Gastroesophageal sphincter (tissue), 4 donors: Measurements from ENCODE around the gene TPX2. TPM values are rescaled to one million over a fixed set of nuclear protein-coding genes. Genes with fewer than 3 reads are reported as not detected.

ENCODE experiments used
- ATAC-seq: fragments of 150-250 bp; one replicate; pipeline ENCODE4 v1.9.1; 2016; ENCODE audit warnings: mild to moderate bottlenecking, moderate library complexity
- H3K27ac ChIP-seq, 4 donors: fragments of 200-600 bp; sonication (generic) in 3 of 4; 1 replicate in 3 of 4; 2 replicates in 1 of 4; pipeline ENCODE4 v1.5.1; 2016 to 2019
- H3K27me3 ChIP-seq: fragments of 200-600 bp; sonication (generic); one replicate; pipeline ENCODE4 v1.5.1; 2019
- H3K36me3 ChIP-seq, 2 donors: fragments of 200-600 bp; sonication (generic); one replicate each; pipeline ENCODE4 v1.5.1; 2019; ENCODE audit warnings: control low read depth in 1 of 2
- H3K4me1 ChIP-seq, 3 donors: fragments of 200-600 bp; sonication (generic); 1 replicate in 2 of 3; 2 replicates in 1 of 3; pipeline ENCODE4 v1.5.1; 2016 to 2019; ENCODE audit warnings: control low read depth in 2 of 3
- H3K4me3 ChIP-seq, 2 donors: fragments of 200-600 bp; sonication (generic); one replicate each; pipeline ENCODE4 v1.5.1; 2019; ENCODE audit warnings: mild to moderate bottlenecking in 1 of 2, moderate library complexity in 1 of 2
- H3K9me3 ChIP-seq, 3 donors: fragments of 200-600 bp; sonication (generic); one replicate each; pipeline ENCODE4 v1.5.1; 2017 to 2019; ENCODE audit warnings: control low read depth in 2 of 3
- CTCF ChIP-seq, 4 experiments: fragments of 200-600 bp in 2 of 4; fragments of 450-650 bp in 2 of 4; sonication (generic) in 1 of 4; IDR thresholded peaks; one replicate each; pipeline ENCODE4 v1.5.1; 2017 to 2019; ENCODE audit warnings: antibody characterized with exemption in 4 of 4, mild to moderate bottlenecking in 2 of 4, moderate library complexity in 2 of 4
- EP300 ChIP-seq: sonication (generic); formaldehyde crosslinking; IDR thresholded peaks from one replicate; pipeline ENCODE4 v1.6.1; 2017; ENCODE audit warnings: antibody characterized with exemption, mild to moderate bottlenecking
- POLR2A ChIP-seq, 2 donors: fragments of 450-650 bp; IDR thresholded peaks; one replicate each; pipeline ENCODE4 v1.6.1; 2017; ENCODE audit warnings: antibody characterized with exemption in 2 of 2, mild to moderate bottlenecking in 2 of 2, moderate library complexity in 1 of 2
- POLR2AphosphoS5 ChIP-seq: sonication (generic); formaldehyde crosslinking; IDR thresholded peaks from one replicate; pipeline ENCODE4 v1.6.1; 2017; ENCODE audit warnings: antibody characterized with exemption
- WGBS, 2 donors: methylation state at CpG; one replicate each; pipeline ENCODE4 v1.1.5; 2018; ENCODE audit warnings: low coverage in 1 of 2; 5-methylcytosine and 5-hydroxymethylcytosine counted together
- total RNA-seq, 4 donors: library from RNA; depleted of rRNA; stranded (reverse); fragments of >200 nt; gene quantifications; one replicate each; pipeline ENCODE4 v1.1.0, GENCODE V29; 2016

TPX2 gene
- total RNA-seq, 4 donors from 2014 or later = 0.13 to 1.4 (median 0.74) TPM

GRCh38 chr20:31833931-31834521 lies 94.9 kb downstream of the TPX2 start:
- Histone ChIP-seq H3K9me3 (no peaks in the 10 kb centered on the region), H3K27ac (no peak overlapping the region), H3K4me1 (peaks cover 0 to 46% (median 8%) of the 10 kb centered on the region in 3 donors), H3K4me3 (no peak overlapping the region), H3K27me3 (no peaks in the 10 kb centered on the region), H3K36me3 (no peaks in the 10 kb centered on the region)
- ATAC-seq = no peak
- TF ChIP-seq POLR2A (IDR thresholded peaks at IDR 0.05) (no peak), CTCF (IDR thresholded peaks at IDR 0.05) (no peak), POLR2AphosphoS5 (no peak), EP300 (no peak)
- WGBS, 2 donors = 60% methylated on average over 3 of the region's 20 CpGs; no CpG with 5 or more reads in 1 of the 2 donors

- H3K27ac ChIP-seq = peak overlapping the region in 2 of 4 donors; percentile 22 to 48
- H3K4me1 ChIP-seq = peaks cover 0 to 46% (median 8%) of the 10 kb centered on the region in 3 donors
- TF ChIP-seq POLR2A (IDR thresholded peaks at IDR 0.05) (no peak), EP300 (no peak)
- no peaks in the 10 kb centered on the region for H3K36me3 ChIP-seq
- peak; percentile 2 for ATAC-seq
- H3K4me3 ChIP-seq = no peak overlapping the region
- no CpG with 5 or more reads among the region's 9 CpGs for WGBS, 2 donors
- H3K27me3 ChIP-seq = no peaks in the 10 kb centered on the region
- H3K9me3 ChIP-seq = no peaks in the 10 kb centered on the region
These were observed 96.5 kb downstream of the TPX2 start for GRCh38 chr20:31835554-31835953.

- 62% methylated on average over 6 of the region's 14 CpGs; no CpG with 5 or more reads in 1 of the 2 donors for WGBS, 2 donors
- H3K27me3 ChIP-seq = no peaks in the 10 kb centered on the region
- peak overlapping the region in 2 of 4 donors; percentile 22 to 48 for H3K27ac ChIP-seq
- no peaks in the 10 kb centered on the region for H3K9me3 ChIP-seq
- H3K4me3 ChIP-seq = no peak overlapping the region
- H3K36me3 ChIP-seq = no peaks in the 10 kb centered on the region
- TF ChIP-seq POLR2AphosphoS5 = peak; percentile 54
- TF ChIP-seq CTCF (IDR thresholded peaks at IDR 0.05) = no peak
- TF ChIP-seq EP300 = no peak
- peak; percentile 84 for ATAC-seq
- peaks cover 0 to 46% (median 8%) of the 10 kb centered on the region in 3 donors for H3K4me1 ChIP-seq
These were observed 97.1 kb downstream of the TPX2 start for GRCh38 chr20:31835977-31836852.

- Histone ChIP-seq H3K4me1 (peaks cover 0 to 53% (median 8%) of the 10 kb centered on the region in 3 donors), H3K27ac (no peak overlapping the region), H3K36me3 (no peaks in the 10 kb centered on the region), H3K4me3 (no peak overlapping the region), H3K27me3 (no peaks in the 10 kb centered on the region), H3K9me3 (no peaks in the 10 kb centered on the region)
- ATAC-seq = no peak
- TF ChIP-seq EP300 = no peak
- no peak for TF ChIP-seq POLR2AphosphoS5
- no peak for TF ChIP-seq CTCF (IDR thresholded peaks at IDR 0.05)
- 93% methylated on average over 5 of the region's 5 CpGs; no CpG with 5 or more reads in 1 of the 2 donors for WGBS, 2 donors
These were observed 97.9 kb downstream of the TPX2 start for GRCh38 chr20:31836853-31837608.

DNA sequence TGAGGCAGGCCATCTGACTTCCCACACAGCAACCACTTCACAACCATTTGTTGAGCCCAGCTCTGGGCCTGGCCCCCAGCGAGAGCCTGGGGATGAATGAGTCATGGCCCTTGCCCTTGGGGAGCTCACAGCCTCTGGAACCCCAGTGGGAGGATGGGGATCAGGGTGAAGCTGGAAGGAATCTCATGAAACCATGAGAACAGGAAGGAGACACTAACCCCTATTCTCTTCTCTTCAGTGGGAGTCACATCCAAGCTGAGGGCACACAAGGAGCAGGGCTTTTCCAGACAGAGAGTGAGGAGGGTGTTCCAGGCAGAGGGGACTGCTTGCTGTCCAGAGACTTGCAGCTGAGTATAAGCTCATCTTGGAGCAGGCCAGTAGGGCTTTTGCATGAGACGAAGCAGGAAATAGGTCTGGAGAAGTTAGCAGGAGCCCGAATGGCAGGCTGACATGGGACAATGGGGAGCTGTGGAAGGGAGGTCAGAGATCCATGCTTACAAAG lies 98.9 kb downstream of the TPX2 start:
- 60 to 69% methylated on average over 2 of the region's 3 CpGs for WGBS, 2 donors
- Histone ChIP-seq H3K36me3 (no peaks in the 10 kb centered on the region), H3K4me1 (peaks cover 0 to 62% (median 11%) of the 10 kb centered on the region in 3 donors), H3K4me3 (no peak overlapping the region), H3K27me3 (no peaks in the 10 kb centered on the region), H3K9me3 (no peaks in the 10 kb centered on the region), H3K27ac (no peak overlapping the region)
- no peak for ATAC-seq
- no peak for TF ChIP-seq POLR2AphosphoS5
- no peak for TF ChIP-seq POLR2A (IDR thresholded peaks at IDR 0.05)
- no peak for TF ChIP-seq EP300
- no peak for TF ChIP-seq CTCF (IDR thresholded peaks at IDR 0.05)
